GM12891 (cell line): ENCODE data around the gene EIF1.

Experiments used
- POLR2A ChIP-seq: IDR thresholded peaks from 2 replicates; pipeline ENCODE4 v1.6.1; 2011; ENCODE audit warnings: low read depth, low read length, control low read depth
- POLR2AphosphoS5 ChIP-seq: IDR thresholded peaks from 2 replicates; pipeline ENCODE4 v1.6.1; 2011; ENCODE audit warnings: low read depth, low read length, control low read depth
- POU2F2 ChIP-seq: IDR thresholded peaks from 2 replicates; pipeline ENCODE4 v1.6.1; 2011; ENCODE audit warnings: low read depth, mild to moderate bottlenecking, control low read depth, low read length, moderate library complexity
- TAF1 ChIP-seq: IDR thresholded peaks from 2 replicates; pipeline ENCODE4 v1.6.1; 2011; ENCODE audit warnings: low read depth, low read length, control low read depth

DNA sequence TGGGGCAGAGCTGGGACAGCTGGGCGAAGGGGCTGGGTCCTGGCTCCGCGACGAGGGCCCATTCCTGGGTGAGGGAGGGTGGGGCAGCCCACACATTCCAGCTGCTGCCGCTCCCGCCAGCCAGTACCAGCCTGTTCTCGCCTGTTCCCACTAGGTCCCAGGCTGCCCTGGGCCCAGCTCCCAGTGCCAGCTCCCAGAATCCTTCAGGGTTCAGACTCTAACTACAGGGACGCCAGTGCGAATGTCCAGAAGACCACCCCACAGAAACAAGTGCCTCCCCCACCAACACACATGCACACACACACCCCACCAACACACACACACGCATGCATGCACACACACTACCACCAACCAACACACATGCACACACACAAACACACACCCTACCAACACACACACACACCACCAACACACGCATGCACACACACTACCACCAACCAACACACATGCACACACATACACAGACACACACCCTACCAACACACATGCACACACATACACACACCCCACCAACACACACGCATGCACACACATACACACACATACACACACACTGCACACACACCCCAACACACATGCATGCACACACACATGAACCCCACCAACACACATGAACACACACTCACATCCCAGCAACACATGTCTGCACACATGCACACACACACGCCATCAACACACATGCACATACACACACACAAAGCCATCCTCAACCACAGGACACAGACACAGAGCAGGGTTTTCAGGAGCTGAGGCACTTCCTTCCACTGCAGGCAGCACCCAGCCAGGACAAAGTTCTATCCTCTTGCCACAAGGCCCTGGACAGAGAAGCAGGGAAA is 36.8 kb upstream of the EIF1 start:
- TF ChIP-seq TAF1 (no peak), POLR2A (no peak), POLR2AphosphoS5 (no peak), POU2F2 (no peak)
